Mucosa of stomach (tissue), 1 donor: ENCODE measurements around the gene UBTD1.

Experiments used
- H3K27me3 ChIP-seq: one replicate; pipeline ENCODE4 v1.7.0; 2013; ENCODE audit warnings: mild to moderate bottlenecking, low read length; ENCODE audit not compliant: control insufficient read depth, insufficient read depth
- H3K36me3 ChIP-seq: one replicate; pipeline ENCODE4 v1.7.0; 2013; ENCODE audit warnings: low read length; ENCODE audit not compliant: control insufficient read depth, insufficient read depth
- H3K4me1 ChIP-seq: one replicate; pipeline ENCODE4 v1.7.0; 2013; ENCODE audit warnings: mild to moderate bottlenecking, low read length; ENCODE audit not compliant: control insufficient read depth, insufficient read depth
- H3K4me3 ChIP-seq: one replicate; pipeline ENCODE4 v1.7.0; 2013; ENCODE audit warnings: low read length
- H3K9ac ChIP-seq: one replicate; pipeline ENCODE4 v1.7.0; 2013; ENCODE audit warnings: mild to moderate bottlenecking, low read length, moderate library complexity
- H3K9me3 ChIP-seq: one replicate; pipeline ENCODE4 v1.7.0; 2013; ENCODE audit warnings: mild to moderate bottlenecking, low read length, moderate library complexity; ENCODE audit not compliant: control insufficient read depth
- donor health status: Pancreatic carcinoma.

The UBTD1 gene

GRCh38 chr10:97590082-97590747 lies 91.5 kb downstream of the UBTD1 start:
- Histone ChIP-seq H3K4me1 (no peaks in the 10 kb centered on the region), H3K4me3 (no peak overlapping the region), H3K27me3 (no peaks in the 10 kb centered on the region), H3K9ac (no peak overlapping the region), H3K9me3 (no peaks in the 10 kb centered on the region), H3K36me3 (no peaks in the 10 kb centered on the region)

DNA sequence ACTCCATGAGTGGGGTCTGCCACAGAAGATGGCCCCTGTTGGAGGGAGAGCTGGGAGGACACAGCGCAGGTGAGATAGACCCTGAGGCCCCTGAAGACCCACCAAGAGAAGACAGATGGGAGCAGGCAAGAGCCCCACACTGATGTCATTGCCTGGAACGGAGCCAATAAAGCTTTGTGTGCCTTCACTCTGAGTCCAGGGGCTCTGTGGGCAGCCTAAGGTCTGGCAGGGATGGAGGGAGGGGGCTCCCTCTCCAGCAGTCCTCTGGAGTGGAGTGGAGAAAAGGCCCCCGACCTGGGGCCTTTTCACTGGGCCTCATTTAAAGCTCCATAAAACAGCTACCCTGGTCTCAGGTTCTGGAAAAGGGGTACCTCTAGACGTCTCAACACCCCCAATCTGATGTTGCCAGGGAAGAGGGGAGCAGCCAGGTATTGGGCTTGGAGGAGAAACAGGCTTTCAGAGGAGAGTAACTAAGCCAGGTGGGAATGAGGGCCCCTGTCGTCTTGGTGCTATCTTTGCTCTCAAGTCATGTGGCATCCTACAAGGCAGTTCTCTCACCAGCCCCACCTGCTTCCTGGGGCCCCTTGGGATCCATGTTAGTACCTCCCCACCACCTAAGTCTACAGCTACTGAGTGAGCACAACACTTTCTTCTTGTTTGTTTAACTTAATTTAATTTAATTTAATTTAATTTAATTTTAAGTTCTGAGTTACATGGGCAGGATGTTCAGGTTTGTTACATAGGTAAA lies 92.2 kb downstream of the UBTD1 start:
- no peak overlapping the region for H3K9ac ChIP-seq
- no peaks in the 10 kb centered on the region for H3K36me3 ChIP-seq
- no peaks in the 10 kb centered on the region for H3K4me1 ChIP-seq
- H3K9me3 ChIP-seq, result no peaks in the 10 kb centered on the region
- no peaks in the 10 kb centered on the region for H3K27me3 ChIP-seq
- no peak overlapping the region for H3K4me3 ChIP-seq

DNA sequence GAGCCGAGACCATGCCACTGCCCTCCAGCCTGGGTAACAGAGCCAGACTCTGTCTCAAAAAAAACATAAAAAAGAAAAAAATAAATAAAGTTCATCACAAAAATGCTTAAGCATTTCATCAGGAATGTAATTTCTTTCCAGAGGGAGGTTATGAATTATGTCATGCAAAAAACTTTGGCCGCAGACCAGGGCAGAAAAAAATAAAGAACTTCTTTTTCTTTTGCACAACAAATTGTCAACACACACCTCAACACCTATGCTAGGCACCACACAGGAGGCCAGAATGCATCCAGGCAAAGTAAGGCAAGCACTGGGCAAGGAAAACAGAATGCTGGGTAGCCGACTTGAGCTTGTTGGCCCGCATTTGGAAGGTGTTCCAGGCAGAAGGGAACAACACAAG lies 94.7 kb downstream of the UBTD1 start:
- H3K4me3 ChIP-seq, result no peak overlapping the region
- H3K4me1 ChIP-seq, result peaks cover 6% of the 10 kb centered on the region
- no peaks in the 10 kb centered on the region for H3K9me3 ChIP-seq
- H3K36me3 ChIP-seq, result no peaks in the 10 kb centered on the region
- no peak overlapping the region for H3K9ac ChIP-seq
- H3K27me3 ChIP-seq, result no peaks in the 10 kb centered on the region

- no peaks in the 10 kb centered on the region for H3K27me3 ChIP-seq
- peak overlapping the region; percentile 15 for H3K9ac ChIP-seq
- H3K4me1 ChIP-seq, result peaks cover 6% of the 10 kb centered on the region
- H3K36me3 ChIP-seq, result no peaks in the 10 kb centered on the region
- H3K4me3 ChIP-seq, result no peak overlapping the region
- H3K9me3 ChIP-seq, result no peaks in the 10 kb centered on the region
These were observed 97.7 kb downstream of the UBTD1 start for GRCh38 chr10:97596101-97597082.

DNA sequence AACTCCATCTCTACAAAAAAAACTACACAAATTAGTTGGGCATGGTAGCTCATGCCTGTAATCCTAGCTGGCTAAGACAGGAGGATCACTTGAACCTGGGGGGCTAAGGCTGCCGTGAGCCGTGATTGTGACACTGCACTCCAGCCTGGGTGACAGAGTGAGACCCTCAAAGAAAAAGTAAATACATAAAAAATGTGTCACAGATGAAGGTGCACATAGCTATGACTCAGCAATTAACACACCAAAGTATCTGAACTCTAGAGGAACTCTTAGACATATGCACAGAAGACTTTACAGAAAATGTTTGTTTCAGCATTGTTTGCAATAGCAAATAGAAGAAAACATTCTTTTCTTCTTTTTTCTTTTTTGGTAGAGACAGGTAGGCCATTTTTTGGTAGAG lies 99.1 kb downstream of the UBTD1 start:
- Histone ChIP-seq H3K36me3 (no peaks in the 10 kb centered on the region), H3K9me3 (no peaks in the 10 kb centered on the region), H3K4me1 (peaks cover 6% of the 10 kb centered on the region), H3K4me3 (no peak overlapping the region), H3K9ac (no peak overlapping the region), H3K27me3 (no peaks in the 10 kb centered on the region)

DNA sequence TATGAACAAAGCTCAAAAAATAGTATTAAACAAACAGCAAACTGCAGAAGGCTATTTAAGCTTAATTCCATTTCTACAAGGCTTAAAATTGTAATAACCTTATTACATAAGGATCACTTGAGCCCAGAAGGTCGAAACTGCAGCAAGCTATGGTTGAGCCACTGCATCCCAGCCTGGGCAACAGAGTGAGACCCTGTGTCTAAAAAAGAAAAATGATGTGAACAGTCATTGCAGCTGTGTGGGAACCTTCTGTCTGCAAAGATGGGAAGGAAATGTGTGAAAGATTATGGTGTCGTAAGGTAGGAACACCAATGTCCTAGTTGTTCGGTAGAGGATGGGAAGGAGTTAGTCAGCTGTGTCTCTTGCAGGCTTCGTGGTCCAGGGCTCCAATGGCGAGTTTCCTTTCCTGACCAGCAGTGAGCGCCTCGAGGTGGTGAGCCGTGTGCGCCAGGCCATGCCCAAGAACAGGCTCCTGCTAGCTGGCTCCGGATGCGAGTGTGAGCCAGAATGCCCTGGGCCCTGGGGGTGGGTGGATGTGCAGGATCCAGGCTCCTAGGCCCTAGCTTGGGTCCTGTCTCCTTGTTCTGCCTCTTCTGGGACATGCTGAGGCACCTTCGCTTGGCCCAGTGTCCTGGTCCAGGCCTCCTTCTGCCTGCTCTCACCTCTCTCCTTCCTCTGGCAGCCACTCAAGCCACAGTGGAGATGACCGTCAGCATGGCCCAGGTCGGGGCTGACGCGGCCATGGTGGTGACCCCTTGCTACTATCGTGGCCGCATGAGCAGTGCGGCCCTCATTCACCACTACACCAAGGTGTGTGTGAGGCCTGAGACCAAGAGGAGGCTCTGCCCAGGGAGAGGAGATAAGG lies 99.9 kb downstream of the UBTD1 start:
- Histone ChIP-seq H3K27me3 (no peaks in the 10 kb centered on the region), H3K4me1 (peaks cover 6% of the 10 kb centered on the region), H3K9ac (no peak overlapping the region), H3K36me3 (no peaks in the 10 kb centered on the region), H3K9me3 (no peaks in the 10 kb centered on the region), H3K4me3 (no peak overlapping the region)

- Histone ChIP-seq H3K27me3 (no peaks in the 10 kb centered on the region), H3K9ac (no peak overlapping the region), H3K4me3 (no peak overlapping the region), H3K9me3 (no peaks in the 10 kb centered on the region), H3K36me3 (no peaks in the 10 kb centered on the region), H3K4me1 (peaks cover 6% of the 10 kb centered on the region)
These were observed 100.5 kb downstream of the UBTD1 start for GRCh38 chr10:97599272-97599619.

- H3K9me3 ChIP-seq, result no peaks in the 10 kb centered on the region
- no peaks in the 10 kb centered on the region for H3K36me3 ChIP-seq
- H3K9ac ChIP-seq, result no peak overlapping the region
- no peaks in the 10 kb centered on the region for H3K27me3 ChIP-seq
- H3K4me1 ChIP-seq, result peaks cover 6% of the 10 kb centered on the region
- no peak overlapping the region for H3K4me3 ChIP-seq
These were observed 101.9 kb downstream of the UBTD1 start for GRCh38 chr10:97600616-97601015.

- Histone ChIP-seq H3K9ac (no peak overlapping the region), H3K9me3 (no peaks in the 10 kb centered on the region), H3K4me3 (no peak overlapping the region), H3K27me3 (no peaks in the 10 kb centered on the region), H3K36me3 (no peaks in the 10 kb centered on the region), H3K4me1 (peaks cover 2% of the 10 kb centered on the region)
These were observed 102.8 kb downstream of the UBTD1 start for GRCh38 chr10:97601268-97602215.

- Histone ChIP-seq H3K9ac (no peak overlapping the region), H3K9me3 (no peaks in the 10 kb centered on the region), H3K27me3 (no peaks in the 10 kb centered on the region), H3K36me3 (no peaks in the 10 kb centered on the region), H3K4me1 (no peaks in the 10 kb centered on the region), H3K4me3 (no peak overlapping the region)
These were observed 108.4 kb downstream of the UBTD1 start for GRCh38 chr10:97607095-97607636.
